NCI-H2107 treated with DMSO at 0.1 percent for 48 hours (cell line): ENCODE results near the gene RUNX1.

Experiments used
- DNase-seq: peaks from one replicate; lab custom pipeline; 2025; ENCODE audit not compliant: unreplicated experiment; lab: John Stamatoyannopoulos, UW

The RUNX1 gene

DNA sequence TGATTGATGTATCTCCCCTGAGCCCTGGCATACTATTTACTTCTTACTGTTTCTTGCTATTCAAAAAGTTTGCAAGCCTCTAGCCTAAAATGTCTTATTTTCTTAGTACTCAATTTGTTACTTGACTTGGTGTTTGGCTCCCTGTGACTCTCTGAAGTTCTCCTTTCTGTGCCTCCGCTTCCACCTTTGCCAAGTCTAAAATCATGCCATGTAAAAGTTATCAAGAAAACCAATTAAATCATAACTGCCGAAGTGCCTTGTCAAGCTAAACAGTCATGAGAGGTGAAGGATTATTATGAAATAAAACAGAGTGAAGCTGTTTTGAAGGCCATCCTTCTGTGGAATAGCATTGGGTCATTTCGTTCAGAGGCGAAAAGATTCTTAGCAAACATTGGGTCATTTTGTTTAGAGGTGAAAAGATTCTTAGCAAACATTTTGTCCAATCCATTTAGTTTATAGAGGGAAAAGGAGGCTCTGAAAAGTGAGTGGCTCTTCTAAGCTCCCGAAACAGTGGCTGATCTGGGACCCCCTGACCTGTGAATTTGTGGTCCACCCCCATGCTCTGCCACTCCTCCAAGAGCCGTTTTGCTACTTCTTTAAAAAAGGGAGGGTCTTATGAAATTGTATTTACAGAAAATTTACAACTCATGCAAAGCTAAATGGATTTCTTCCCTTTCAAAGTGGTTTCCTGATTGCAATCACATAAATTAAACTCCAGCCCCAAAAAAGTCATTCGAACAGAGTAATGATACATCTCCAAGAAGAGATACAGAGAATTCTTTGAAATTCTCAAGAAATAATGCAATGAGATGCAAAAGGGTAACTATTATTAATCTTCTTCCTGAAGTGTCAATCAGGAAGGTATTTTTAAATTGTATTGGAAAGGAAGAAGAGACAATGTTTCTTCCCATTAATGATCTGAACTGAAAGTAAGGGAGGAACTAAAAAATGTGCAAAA, 141.4 kb downstream of the RUNX1 start:
- DNase-seq = no peak

DNA sequence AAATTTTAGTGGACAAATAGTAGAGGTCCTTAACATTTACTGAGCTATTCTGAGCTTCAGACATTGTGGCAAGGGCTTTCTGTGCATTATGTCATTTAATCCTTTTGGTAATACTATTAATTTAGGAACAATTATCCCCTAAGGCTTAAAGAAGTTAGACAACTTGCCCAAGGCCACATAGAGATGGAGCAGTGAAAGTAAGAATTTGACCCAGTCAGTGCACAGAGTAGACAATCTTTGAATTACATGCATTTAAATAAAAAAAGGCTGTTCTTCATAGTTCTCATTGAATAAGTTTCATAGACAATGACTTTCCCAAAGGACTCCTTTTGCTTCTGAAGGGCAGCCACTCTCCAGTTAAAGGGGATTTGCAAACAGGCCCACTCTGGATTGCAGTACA, 142.7 kb downstream of the RUNX1 start:
- no peak for DNase-seq

DNA sequence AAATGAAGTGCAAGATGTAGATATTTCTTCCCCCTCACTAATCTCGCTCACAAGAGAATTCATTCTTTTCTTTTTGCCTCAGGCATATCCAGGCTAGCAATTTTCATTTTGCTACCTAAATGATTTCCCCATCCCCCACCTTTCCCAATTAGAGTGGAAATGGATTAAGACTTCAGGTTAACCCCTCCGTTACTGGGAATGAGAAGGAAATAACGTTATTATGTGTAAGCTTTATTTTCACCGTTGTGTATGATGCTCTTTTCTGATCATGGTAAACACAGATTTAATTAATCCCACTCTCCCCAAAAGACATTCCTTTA, 143.9 kb downstream of the RUNX1 start:
- DNase-seq = no peak

DNA sequence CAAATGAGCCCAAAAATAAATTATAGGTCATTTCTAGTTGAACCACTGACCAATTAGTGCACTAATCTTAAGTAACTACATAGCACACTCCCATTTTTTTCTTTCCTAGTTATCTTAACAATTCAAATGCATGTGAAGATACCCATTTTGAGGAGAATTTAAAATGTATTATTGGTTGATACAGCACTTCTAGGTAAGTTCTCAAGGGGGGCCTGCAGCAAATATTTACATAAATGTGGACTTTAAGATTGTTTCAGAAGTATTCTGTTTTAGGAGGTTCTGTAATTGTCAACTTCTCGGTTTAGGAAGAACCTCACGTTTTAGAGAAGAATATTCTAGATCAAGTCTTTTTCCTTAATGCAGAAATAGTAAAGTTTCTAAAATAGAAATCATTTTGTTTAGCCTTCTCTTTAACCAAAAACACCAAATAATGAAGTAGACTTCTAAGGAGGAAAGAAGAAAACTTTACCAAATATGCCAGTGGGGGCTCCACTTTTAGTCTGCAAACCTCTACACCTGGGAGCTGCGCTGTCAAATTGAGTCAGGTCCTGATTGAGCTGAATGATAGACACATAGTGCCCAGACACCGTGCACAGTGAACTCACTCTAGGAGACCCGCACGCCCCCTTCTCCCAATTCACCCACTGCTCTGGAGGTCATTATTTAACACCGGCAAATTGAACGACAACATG, 144.4 kb downstream of the RUNX1 start:
- no peak for DNase-seq

DNA sequence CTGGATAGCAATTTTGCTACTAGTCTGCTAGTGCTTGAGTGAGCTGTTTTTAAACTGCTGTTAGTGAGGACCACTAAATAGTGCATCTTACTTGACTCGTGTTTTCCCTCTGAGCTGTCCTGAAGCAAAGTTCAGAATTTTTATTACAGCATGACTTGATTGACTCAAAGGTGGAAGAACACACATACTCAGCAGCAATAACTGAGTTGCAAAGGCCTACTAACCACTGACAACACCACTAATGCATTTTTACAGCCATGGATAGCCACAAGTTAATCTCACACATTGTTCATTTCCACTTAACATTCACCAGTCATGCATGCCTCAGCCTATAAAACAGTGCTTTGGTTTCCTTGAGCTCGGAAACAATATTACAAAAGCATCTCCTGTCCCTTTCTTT, 148.7 kb downstream of the RUNX1 start:
- DNase-seq = peak; percentile 73

DNA sequence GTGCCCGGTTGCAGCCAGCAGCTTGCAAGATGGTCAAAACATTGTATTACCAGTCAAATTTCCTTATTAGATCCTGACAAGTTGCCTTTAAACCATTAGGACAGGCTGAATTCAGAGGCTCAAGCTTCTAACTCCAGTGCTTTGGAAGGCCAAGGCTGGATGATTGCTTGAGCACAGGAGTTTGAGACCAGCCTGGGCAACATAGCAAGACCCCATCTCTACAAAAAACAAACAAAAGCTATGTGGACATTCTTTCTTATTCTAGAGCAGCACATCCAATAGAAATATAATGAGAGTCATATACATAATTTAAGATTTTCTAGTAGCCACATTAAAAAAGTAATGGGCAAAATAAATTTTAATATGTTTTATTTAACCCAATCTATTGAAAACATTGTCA, 149.3 kb downstream of the RUNX1 start:
- no peak for DNase-seq

DNA sequence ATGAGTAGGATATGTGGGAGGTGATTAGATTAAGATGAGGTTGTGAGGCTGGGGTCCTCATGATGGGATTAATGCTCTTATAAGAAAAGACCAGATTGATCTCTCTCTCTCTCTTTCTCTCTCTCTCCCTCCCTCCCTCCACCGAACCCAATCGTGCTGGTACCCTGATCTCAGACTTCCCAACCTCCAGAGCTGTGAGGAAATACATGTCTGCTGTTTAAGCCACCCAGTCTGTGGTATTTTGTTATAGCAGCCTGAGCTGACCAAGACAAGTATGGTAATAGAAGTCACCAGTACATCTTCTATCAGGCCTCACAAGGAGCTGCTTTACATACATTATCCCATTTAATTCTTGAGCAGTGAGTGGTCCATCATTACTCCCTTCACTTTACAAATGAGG, 149.8 kb downstream of the RUNX1 start:
- DNase-seq = no peak

DNA sequence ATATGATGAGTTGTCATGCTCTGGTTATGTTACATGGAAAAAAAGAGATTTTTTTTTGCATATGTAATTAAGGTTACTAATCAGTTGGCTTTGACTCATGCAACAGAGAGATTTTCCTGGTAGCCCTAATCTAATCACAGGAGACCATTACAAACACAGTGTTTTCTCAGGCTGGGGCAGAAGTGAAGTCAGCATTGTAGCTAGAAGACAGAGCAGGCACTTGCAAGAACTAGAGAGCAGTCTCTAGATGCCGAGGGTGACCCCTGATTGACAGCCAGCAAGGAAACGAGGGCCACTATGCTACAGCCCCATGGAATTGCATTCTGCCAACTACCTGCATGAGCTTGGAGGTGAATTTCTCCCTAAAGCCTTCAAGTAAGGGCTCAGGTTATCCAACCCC, 151.3 kb downstream of the RUNX1 start:
- DNase-seq = no peak

DNA sequence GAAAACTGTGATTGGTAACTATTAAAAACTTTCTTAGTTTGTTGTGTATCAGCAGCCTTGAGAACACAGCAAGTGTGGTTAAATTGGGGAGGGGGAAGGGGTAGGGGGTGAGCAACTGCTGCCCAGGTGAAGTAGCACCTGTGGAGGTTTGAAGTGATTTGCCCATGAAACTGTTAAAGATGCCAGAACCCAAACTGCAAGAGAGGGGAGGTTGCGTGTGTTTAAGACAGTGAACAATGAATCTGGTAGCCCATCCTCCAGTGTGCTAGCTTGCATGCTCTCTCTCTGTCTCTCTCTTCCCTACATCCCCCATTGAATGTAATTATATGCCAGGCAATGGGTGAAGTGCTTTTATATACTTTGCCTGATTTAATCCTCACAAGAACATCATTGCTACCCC, 154.7 kb downstream of the RUNX1 start:
- DNase-seq = peak; percentile 51

DNA sequence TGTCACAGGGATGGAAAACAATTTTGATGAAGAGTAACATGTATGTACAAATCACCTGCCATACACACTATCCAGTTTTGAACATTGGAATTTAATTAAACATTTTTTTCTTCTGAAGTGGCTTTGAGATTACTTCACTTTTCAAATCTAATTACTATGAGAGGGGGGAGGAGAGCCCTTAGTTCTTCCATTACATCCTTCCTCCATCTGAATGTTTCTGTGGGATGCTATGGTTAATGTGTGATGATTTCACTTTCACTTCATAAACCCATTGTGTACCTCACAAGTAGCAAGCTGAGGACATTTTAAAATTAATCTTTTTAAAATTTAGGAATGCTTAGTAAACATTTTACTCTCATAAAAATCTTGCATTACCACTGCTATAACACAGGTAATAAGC, 156.9 kb downstream of the RUNX1 start:
- peak; percentile 80 for DNase-seq

DNA sequence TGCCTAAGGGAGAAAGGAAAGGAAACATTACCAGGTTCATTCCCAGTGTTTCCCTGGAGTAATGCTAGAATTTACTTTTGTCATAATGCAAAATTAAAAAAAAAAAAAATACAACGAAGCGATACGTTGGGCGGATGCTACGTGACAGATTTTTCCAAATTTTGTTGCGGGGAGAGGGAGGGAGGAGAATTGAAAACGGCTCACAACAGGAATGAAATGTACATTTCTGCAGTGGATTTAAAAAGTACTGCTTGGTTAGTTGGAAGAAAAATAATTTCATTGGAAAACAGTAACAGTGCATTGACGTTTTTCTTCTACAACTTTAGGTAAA, 157.5 kb downstream of the RUNX1 start:
- DNase-seq = no peak

DNA sequence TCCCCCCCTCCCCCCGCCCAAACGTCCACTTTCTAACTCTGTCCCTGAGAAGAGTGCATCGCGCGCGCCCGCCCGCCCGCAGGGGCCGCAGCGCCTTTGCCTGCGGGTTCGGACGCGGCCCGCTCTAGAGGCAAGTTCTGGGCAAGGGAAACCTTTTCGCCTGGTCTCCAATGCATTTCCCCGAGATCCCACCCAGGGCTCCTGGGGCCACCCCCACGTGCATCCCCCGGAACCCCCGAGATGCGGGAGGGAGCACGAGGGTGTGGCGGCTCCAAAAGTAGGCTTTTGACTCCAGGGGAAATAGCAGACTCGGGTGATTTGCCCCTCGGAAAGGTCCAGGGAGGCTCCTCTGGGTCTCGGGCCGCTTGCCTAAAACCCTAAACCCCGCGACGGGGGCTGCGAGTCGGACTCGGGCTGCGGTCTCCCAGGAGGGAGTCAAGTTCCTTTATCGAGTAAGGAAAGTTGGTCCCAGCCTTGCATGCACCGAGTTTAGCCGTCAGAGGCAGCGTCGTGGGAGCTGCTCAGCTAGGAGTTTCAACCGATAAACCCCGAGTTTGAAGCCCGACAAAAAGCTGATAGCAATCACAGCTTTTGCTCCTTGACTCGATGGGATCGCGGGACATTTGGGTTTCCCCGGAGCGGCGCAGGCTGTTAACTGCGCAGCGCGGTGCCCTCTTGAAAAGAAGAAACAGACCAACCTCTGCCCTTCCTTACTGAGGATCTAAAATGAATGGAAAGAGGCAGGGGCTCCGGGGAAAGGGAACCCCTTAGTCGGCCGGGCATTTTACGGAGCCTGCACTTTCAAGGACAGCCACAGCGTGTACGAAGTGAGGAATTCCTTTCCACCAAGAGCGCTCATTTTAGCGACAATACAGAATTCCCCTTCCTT, 158.1 kb downstream of the RUNX1 start:
- DNase-seq = peak; percentile 81

DNA sequence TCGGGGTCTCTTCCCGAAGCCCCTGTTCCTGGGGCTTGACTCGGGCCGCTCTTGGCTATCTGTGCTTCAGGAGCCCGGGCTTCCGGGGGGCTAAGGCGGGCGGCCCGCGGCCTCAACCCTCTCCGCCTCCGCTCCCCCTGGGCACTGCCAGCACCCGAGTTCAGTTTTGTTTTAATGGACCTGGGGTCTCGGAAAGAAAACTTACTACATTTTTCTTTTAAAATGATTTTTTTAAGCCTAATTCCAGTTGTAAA, 158.7 kb downstream of the RUNX1 start:
- DNase-seq = no peak

DNA sequence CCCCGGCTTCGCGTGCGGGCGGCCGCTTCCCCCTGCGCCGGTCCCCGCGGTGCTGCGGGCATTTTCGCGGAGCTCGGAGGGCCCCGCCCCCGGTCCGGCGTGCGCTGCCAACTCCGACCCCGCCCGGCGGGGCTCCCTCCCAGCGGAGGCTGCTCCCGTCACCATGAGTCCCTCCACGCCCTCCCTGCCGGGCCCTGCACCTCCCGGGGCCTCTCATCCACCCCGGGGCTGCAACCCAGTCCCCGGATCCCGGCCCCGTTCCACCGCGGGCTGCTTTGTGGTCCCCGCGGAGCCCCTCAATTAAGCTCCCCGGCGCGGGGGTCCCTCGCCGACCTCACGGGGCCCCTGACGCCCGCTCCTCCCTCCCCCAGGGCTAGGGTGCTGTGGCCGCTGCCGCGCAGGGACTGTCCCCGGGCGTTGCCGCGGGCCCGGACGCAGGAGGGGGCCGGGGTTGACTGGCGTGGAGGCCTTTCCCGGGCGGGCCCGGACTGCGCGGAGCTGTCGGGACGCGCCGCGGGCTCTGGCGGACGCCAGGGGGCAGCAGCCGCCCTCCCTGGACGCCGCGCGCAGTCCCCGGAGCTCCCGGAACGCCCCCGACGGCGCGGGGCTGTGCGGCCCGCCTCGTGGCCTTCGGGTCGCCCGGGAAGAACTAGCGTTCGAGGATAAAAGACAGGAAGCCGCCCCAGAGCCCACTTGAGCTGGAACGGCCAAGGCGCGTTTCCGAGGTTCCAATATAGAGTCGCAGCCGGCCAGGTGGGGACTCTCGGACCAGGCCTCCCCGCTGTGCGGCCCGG, 159.2 kb downstream of the RUNX1 start:
- peak; percentile 50 for DNase-seq

DNA sequence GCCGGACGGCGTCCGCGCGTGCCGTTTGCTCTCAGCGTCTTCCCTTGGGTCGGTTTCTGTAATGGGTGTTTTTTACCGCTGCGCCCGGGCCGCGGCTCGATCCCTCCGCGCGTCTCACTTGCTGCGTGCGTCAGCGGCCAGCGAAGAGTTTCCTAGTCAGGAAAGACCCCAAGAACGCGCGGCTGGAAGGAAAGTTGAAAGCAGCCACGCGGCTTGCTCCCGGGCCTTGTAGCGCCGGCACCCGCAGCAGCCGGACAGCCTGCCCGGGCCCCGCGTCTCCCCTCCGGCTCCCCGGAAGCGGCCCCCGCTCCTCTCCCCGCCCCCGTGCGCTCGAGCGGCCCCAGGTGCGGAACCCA, 159.8 kb downstream of the RUNX1 start:
- DNase-seq = no peak

DNA sequence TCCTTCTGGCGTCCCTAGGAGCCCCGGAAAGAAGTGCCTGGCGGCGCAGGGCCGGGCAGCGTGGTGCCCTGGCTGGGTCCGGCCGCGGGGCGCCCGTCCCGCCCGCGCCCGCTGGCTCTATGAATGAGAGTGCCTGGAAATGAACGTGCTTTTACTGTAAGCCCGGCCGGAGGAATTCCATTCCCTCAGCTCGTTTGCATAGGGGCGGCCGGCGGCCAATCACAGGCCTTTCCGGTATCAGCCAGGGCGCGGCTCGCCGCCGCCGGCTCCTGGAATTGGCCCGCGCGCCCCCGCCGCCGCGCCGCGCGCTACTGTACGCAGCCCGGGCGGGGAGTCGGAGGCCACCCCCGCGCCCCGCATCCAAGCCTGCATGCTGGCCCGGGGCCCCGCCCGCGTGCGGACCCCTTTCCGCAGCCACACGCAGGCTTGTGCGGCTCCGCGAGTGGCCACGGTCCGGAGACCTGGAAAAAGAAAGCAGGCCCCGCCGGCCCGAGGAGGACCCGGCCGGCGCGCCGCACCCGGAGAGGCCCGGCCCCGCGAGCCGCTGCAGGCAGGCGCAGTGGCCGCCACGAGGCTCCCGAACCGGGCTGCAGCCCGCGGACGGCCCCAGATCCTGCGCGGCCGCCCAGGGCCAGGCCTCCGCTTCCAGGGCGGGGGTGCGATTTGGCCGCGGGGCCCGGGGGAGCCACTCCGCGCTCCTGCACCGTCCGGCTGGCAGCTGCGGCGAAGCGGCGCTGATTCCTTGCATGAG, 160.4 kb downstream of the RUNX1 start:
- DNase-seq = peak; percentile 93

DNA sequence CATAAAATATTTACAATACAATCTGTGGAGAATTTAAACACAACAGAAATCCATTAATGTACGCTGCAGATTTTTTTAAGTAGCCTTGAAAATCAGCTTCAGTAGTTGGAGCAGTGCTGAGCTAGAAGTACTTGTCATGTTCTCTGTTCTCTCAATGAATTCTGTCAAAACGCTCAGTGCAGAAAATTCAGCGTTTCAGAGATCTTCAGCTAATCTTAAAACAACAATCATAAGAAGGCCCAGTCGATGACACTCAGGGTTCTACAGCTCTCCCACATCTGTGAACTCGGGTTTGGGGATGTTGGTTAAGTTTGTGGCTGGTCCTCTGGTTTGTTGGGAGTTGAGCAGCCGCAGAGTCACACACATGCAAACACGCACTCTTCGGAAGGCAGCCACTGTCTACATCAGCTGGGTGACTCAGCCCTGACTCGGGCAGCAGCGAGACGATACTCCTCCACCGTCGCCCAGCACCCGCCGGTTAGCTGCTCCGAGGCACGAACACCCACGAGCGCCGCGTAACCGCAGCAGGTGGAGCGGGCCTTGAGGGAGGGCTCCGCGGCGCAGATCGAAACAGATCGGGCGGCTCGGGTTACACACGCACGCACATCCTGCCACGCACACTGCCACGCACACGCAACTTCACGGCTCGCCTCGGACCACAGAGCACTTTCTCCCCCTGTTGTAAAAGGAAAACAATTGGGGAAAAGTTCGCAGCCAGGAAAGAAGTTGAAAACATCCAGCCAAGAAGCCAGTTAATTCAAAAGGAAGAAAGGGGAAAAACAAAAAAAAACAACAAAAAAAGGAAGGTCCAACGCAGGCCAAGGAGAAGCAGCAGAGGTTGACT, 161.2 kb downstream of the RUNX1 start:
- DNase-seq = peak; percentile 69

DNA sequence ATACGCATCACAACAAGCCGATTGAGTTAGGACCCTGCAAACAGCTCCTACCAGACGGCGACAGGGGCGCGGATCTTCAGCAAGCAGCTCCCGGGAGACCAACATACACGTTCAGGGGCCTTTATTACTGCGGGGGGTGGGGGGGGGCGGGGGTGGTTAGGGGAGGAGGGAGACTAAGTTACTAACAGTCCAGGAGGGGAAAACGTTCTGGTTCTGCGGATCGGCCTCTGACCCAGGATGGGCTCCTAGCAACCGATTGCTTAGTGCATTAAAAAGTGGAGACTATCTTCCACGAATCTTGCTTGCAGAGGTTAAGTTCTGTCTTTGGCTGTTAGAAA, 162.0 kb downstream of the RUNX1 start:
- no peak for DNase-seq

DNA sequence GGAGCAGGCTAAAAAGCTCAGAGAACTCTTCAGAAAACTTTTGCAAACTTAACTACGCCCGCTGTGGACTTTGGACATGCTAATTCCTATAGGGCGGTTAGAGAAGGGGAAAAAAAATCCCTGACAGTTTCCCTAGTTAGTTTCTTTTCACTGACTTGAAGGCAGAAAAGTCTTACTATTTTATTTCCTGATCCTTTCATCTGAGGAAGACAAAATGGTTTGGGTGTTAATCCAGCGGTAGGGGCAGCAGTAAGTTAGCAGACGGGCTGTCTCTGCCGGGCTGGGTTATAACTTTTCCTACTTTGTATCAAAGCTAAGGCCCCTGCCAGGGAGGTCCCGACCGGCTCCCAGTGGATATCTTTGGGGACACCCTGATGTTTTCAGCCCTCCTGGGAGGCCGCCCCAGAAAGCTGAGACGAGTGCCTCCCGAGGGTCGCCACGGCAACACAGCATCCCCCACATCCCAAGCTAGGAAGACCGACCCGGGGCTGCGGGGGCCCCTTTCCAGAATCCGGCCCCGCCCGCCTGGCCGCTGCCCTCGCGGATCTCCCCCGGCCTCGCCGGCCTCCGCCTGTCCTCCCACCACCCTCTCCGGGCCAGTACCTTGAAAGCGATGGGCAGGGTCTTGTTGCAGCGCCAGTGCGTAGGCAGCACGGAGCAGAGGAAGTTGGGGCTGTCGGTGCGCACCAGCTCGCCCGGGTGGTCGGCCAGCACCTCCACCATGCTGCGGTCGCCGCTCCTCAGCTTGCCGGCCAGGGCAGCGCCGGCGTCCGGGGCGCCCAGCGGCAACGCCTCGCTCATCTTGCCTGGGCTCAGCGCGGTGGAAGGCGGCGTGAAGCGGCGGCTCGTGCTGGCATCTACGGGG, 162.6 kb downstream of the RUNX1 start:
- no peak for DNase-seq
